Measurements from ENCODE around the gene C3orf18. TPM values are rescaled to one million over a fixed set of nuclear protein-coding genes. Genes with fewer than 3 reads are reported as not detected.

C3orf18 gene
- total and polyA plus RNA-seq, 9 of the 15 experiments (the other 6 are each of a cell fraction or from before 2014, with no cell fraction given), result 0.01 to 2.3 (median 0.94) TPM

- TF ChIP-seq, protein P1, sequence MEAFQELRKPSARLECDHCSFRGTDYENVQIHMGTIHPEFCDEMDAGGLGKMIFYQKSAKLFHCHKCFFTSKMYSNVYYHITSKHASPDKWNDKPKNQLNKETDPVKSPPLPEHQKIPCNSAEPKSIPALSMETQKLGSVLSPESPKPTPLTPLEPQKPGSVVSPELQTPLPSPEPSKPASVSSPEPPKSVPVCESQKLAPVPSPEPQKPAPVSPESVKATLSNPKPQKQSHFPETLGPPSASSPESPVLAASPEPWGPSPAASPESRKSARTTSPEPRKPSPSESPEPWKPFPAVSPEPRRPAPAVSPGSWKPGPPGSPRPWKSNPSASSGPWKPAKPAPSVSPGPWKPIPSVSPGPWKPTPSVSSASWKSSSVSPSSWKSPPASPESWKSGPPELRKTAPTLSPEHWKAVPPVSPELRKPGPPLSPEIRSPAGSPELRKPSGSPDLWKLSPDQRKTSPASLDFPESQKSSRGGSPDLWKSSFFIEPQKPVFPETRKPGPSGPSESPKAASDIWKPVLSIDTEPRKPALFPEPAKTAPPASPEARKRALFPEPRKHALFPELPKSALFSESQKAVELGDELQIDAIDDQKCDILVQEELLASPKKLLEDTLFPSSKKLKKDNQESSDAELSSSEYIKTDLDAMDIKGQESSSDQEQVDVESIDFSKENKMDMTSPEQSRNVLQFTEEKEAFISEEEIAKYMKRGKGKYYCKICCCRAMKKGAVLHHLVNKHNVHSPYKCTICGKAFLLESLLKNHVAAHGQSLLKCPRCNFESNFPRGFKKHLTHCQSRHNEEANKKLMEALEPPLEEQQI (IDR thresholded peaks at IDR 0.05), result no peak
- TF ChIP-seq KDM4B (IDR thresholded peaks at IDR 0.05; ENCODE audit: borderline replicate concordance in 2 of 2, low read depth in 1 of 2) (no peak), SREBF2 (CRISPR knock-in tag; IDR thresholded peaks at IDR 0.05) (no peak), ZKSCAN3 (CRISPR knock-in tag; IDR thresholded peaks at IDR 0.05) (no peak)
These were observed 57.8 kb downstream of the C3orf18 start (continued) for GRCh38 chr3:50509715-50510114.

DNA sequence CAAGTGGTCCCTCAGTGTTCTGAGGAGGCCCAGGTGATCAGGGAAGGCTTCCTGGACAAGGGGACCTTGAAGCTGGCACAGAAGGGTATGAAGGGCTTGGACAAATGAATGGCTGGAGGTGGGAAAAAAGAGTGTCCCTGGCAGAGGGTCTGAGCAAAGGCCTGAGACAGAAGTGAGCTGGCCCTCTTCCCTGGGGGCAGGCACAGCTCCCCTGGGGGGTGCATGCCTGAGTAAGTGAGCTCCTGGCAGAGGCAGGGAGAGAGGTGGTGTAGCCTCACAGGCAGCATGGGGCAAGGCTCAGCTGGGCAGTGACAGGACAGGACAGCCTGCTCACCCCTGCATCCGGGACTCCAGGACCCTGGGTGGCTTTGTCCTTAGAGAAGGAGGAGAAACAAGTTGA, 58.7 kb downstream of the C3orf18 start:
- in situ Hi-C loops (cut with MboI) (no loop called here), intact Hi-C loops (cut with micrococcal nuclease) (no loop called here)
- Histone ChIP-seq H4K20me1 (replicated peaks; ENCODE audit: control insufficient read depth, insufficient read depth, low read length) (0 out of 2 replicates have a peak, but pooled peaks cover 3% of the 10 kb centered on the region), H2AFZ (ENCODE audit: low read depth, low read length) (no peak overlapping the region), H3K9me1 (ENCODE audit: control insufficient read depth, insufficient read depth, low read length) (no peaks in the 10 kb centered on the region), H3K79me2 (ENCODE audit: control insufficient read depth, insufficient read depth, low read length) (no peaks in the 10 kb centered on the region), H3K4me2 (ENCODE audit: insufficient read depth, low read length) (no peak overlapping the region), H3K9ac (ENCODE audit: insufficient read depth in 1 of 2, low read depth in 2 of 2, low read length in 2 of 2) (peak overlapping the region in 1 of 2 experiments; percentile 26; a peak in 1 of 4 replicates), H3K4me1 (replicated peaks in 1 of 2; ENCODE audit: control insufficient read depth in 2 of 2, insufficient read depth in 2 of 2, low read length in 2 of 2) (peaks cover 0 to 4% of the 10 kb centered on the region in 2 experiments; a peak in 2 of 5 replicates), H3K4me3 (no peak overlapping the region), H3K27ac (ENCODE audit: extremely low read depth, low read depth, low read length) (no peak overlapping the region), H3K9me3 (replicated peaks; ENCODE audit: control insufficient read depth, insufficient read depth, low read depth, low read length) (no peaks in the 10 kb centered on the region), H3K36me3 (ENCODE audit: control insufficient read depth, insufficient read depth, low read length) (no peaks in the 10 kb centered on the region), H3K27me3 (ENCODE audit: control insufficient read depth in 2 of 2, insufficient read depth in 2 of 2, low read length in 2 of 2) (peaks cover 5 to 72% of the 10 kb centered on the region in 2 experiments; a peak in 3 of 5 replicates)
- TF ChIP-seq FOXM1 (IDR thresholded peaks at IDR 0.05; ENCODE audit: low read depth) (no peak), FOXM1 (CRISPR knock-in tag; IDR thresholded peaks at IDR 0.05; ENCODE audit: low read depth) (no peak)
- TF ChIP-seq, protein P2, sequence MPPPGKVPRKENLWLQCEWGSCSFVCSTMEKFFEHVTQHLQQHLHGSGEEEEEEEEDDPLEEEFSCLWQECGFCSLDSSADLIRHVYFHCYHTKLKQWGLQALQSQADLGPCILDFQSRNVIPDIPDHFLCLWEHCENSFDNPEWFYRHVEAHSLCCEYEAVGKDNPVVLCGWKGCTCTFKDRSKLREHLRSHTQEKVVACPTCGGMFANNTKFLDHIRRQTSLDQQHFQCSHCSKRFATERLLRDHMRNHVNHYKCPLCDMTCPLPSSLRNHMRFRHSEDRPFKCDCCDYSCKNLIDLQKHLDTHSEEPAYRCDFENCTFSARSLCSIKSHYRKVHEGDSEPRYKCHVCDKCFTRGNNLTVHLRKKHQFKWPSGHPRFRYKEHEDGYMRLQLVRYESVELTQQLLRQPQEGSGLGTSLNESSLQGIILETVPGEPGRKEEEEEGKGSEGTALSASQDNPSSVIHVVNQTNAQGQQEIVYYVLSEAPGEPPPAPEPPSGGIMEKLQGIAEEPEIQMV (tag; conservative IDR thresholded peaks at IDR 0.05; ENCODE audit: low read depth), result no peak
- DNase-seq (ENCODE audit: extremely low read depth in 1 of 4, low spot score in 3 of 4) (no peak), FAIRE-seq (no peak), ATAC-seq (no peak)
- ChIA-PET POLR2A (interaction anchor here (0.6 kb wide), 1 partner anchor 1949 kb away, joined by 4 read pairs; no protein-coding TSS in a partner anchor), CTCF (ENCODE audit: low intra/inter-chr PET ratio) (no interaction called here)
- no CpG with 5 or more reads among the region's 1 CpG for WGBS (ENCODE audit: insufficient coverage, low coverage, missing lambda C conversion rate)
- BruUV-seq (replicated peaks), result no TSS peak

Other genes starting within 250 kb of the C3orf18 start
Only the 7 nearest of the 12 such genes appear.
- 13.8 and 18.8 TPM in 2 replicates for gene CYB561D2, start 216.9 kb downstream of the C3orf18 start, total RNA-seq (2014; rRNA removed)
- gene CYB561D2, start 216.9 kb downstream of the C3orf18 start, total RNA-seq (2014; rRNA removed; fragmentation: Illumina TruSeq; extraction: Trizol), result 5.1 and 8.9 TPM in 2 replicates
- gene CYB561D2, start 216.9 kb downstream of the C3orf18 start, total RNA-seq (2015; rRNA removed; fragmentation: Illumina TruSeq; extraction: Trizol), result 9.4 and 10.0 TPM in 2 replicates
- 13.6 and 15.1 TPM in 2 replicates for gene CYB561D2, start 216.9 kb downstream of the C3orf18 start, total RNA-seq (2021)
- 12.3 and 15.3 TPM in 2 replicates for gene CYB561D2, start 216.9 kb downstream of the C3orf18 start, polyA plus RNA-seq (2011; rRNA removed)
- gene CYB561D2, start 216.9 kb downstream of the C3orf18 start, polyA plus RNA-seq (2014; fragmentation: Illumina TruSeq; extraction: Trizol), result 6.4 and 10.0 TPM in 2 replicates
- gene CYB561D2, start 216.9 kb downstream of the C3orf18 start, polyA plus RNA-seq (2014; fragmentation: Nextera tagmentation; extraction: Ambion mirVana), result 1 to 10 TPM; 4.2 to 9.1 TPM
- gene CYB561D2, start 216.9 kb downstream of the C3orf18 start, polyA plus RNA-seq (2014; rRNA removed), result 13.6 and 16.6 TPM in 2 replicates
- gene TMEM115, start 208.2 kb downstream of the C3orf18 start, total RNA-seq (2014; rRNA removed), result 26.9 and 31.3 TPM in 2 replicates
- gene TMEM115, start 208.2 kb downstream of the C3orf18 start, total RNA-seq (2014; rRNA removed; fragmentation: Illumina TruSeq; extraction: Trizol), result 4.0 and 5.9 TPM in 2 replicates
- 14.1 and 14.4 TPM in 2 replicates for gene TMEM115, start 208.2 kb downstream of the C3orf18 start, total RNA-seq (2015; rRNA removed; fragmentation: Illumina TruSeq; extraction: Trizol)
- 22.5 and 24.8 TPM in 2 replicates for gene TMEM115, start 208.2 kb downstream of the C3orf18 start, total RNA-seq (2021)
- gene TMEM115, start 208.2 kb downstream of the C3orf18 start, polyA plus RNA-seq (2011; rRNA removed), result 8.3 and 13.0 TPM in 2 replicates
- gene TMEM115, start 208.2 kb downstream of the C3orf18 start, polyA plus RNA-seq (2014; fragmentation: Illumina TruSeq; extraction: Trizol), result 16.3 and 16.5 TPM in 2 replicates
- 1 to 10 TPM; 1.6 to 2.7 TPM for gene TMEM115, start 208.2 kb downstream of the C3orf18 start, polyA plus RNA-seq (2014; fragmentation: Nextera tagmentation; extraction: Ambion mirVana)
- 17.1 and 17.3 TPM in 2 replicates for gene TMEM115, start 208.2 kb downstream of the C3orf18 start, polyA plus RNA-seq (2014; rRNA removed)
- gene CACNA2D2, start 64.1 kb downstream of the C3orf18 start, total RNA-seq (2014; rRNA removed), result 0.36 TPM in 1 of 2 replicates, not detected in the other
- 0.15 TPM in 1 of 2 replicates, not detected in the other for gene CACNA2D2, start 64.1 kb downstream of the C3orf18 start, total RNA-seq (2014; rRNA removed; fragmentation: Illumina TruSeq; extraction: Trizol)
- gene CACNA2D2, start 64.1 kb downstream of the C3orf18 start, total RNA-seq (2015; rRNA removed; fragmentation: Illumina TruSeq; extraction: Trizol), result 0.08 and 0.11 TPM in 2 replicates
- gene CACNA2D2, start 64.1 kb downstream of the C3orf18 start, total RNA-seq (2021), result 0.36 and 0.58 TPM in 2 replicates
- 0.32 and 0.61 TPM in 2 replicates for gene CACNA2D2, start 64.1 kb downstream of the C3orf18 start, polyA plus RNA-seq (2011; rRNA removed)
- 0.30 and 0.58 TPM in 2 replicates for gene CACNA2D2, start 64.1 kb downstream of the C3orf18 start, polyA plus RNA-seq (2014; fragmentation: Illumina TruSeq; extraction: Trizol)
- not detected for gene CACNA2D2, start 64.1 kb downstream of the C3orf18 start, polyA plus RNA-seq (2014; fragmentation: Nextera tagmentation; extraction: Ambion mirVana)
- gene CACNA2D2, start 64.1 kb downstream of the C3orf18 start, polyA plus RNA-seq (2014; rRNA removed), result 0.27 and 0.57 TPM in 2 replicates
- 8.0 and 13.7 TPM in 2 replicates for gene HEMK1, start 1.8 kb upstream of the C3orf18 start, total RNA-seq (2014; rRNA removed)
- 8.0 and 10.9 TPM in 2 replicates for gene HEMK1, start 1.8 kb upstream of the C3orf18 start, total RNA-seq (2014; rRNA removed; fragmentation: Illumina TruSeq; extraction: Trizol)
- 9.7 and 11.4 TPM in 2 replicates for gene HEMK1, start 1.8 kb upstream of the C3orf18 start, total RNA-seq (2015; rRNA removed; fragmentation: Illumina TruSeq; extraction: Trizol)
- gene HEMK1, start 1.8 kb upstream of the C3orf18 start, total RNA-seq (2021), result 15.9 and 16.8 TPM in 2 replicates
- 12.1 and 13.5 TPM in 2 replicates for gene HEMK1, start 1.8 kb upstream of the C3orf18 start, polyA plus RNA-seq (2011; rRNA removed)
- 12.3 and 13.2 TPM in 2 replicates for gene HEMK1, start 1.8 kb upstream of the C3orf18 start, polyA plus RNA-seq (2014; fragmentation: Illumina TruSeq; extraction: Trizol)
- gene HEMK1, start 1.8 kb upstream of the C3orf18 start, polyA plus RNA-seq (2014; fragmentation: Nextera tagmentation; extraction: Ambion mirVana), result 1 to 10 TPM; 2.0 to 5.2 TPM
- 13.9 and 17.8 TPM in 2 replicates for gene HEMK1, start 1.8 kb upstream of the C3orf18 start, polyA plus RNA-seq (2014; rRNA removed)
- 18.3 and 34.5 TPM in 2 replicates for gene CISH, start 44.0 kb upstream of the C3orf18 start, total RNA-seq (2014; rRNA removed)
- gene CISH, start 44.0 kb upstream of the C3orf18 start, total RNA-seq (2014; rRNA removed; fragmentation: Illumina TruSeq; extraction: Trizol), result 5.1 and 6.9 TPM in 2 replicates
- gene CISH, start 44.0 kb upstream of the C3orf18 start, total RNA-seq (2015; rRNA removed; fragmentation: Illumina TruSeq; extraction: Trizol), result 12.8 and 15.2 TPM in 2 replicates
- 47.7 and 48.8 TPM in 2 replicates for gene CISH, start 44.0 kb upstream of the C3orf18 start, total RNA-seq (2021)
- 24.8 and 59.4 TPM in 2 replicates for gene CISH, start 44.0 kb upstream of the C3orf18 start, polyA plus RNA-seq (2011; rRNA removed)
- gene CISH, start 44.0 kb upstream of the C3orf18 start, polyA plus RNA-seq (2014; fragmentation: Illumina TruSeq; extraction: Trizol), result 41.9 and 52.8 TPM in 2 replicates
- gene CISH, start 44.0 kb upstream of the C3orf18 start, polyA plus RNA-seq (2014; fragmentation: Nextera tagmentation; extraction: Ambion mirVana), result 1 to 10 TPM; 1.7 to 3.5 TPM
- 29.2 and 38.1 TPM in 2 replicates for gene CISH, start 44.0 kb upstream of the C3orf18 start, polyA plus RNA-seq (2014; rRNA removed)
- gene MAPKAPK3, start 49.4 kb upstream of the C3orf18 start, total RNA-seq (2014; rRNA removed), result 43.3 and 51.5 TPM in 2 replicates
- gene MAPKAPK3, start 49.4 kb upstream of the C3orf18 start, total RNA-seq (2014; rRNA removed; fragmentation: Illumina TruSeq; extraction: Trizol), result 29.9 and 33.3 TPM in 2 replicates
- gene MAPKAPK3, start 49.4 kb upstream of the C3orf18 start, total RNA-seq (2015; rRNA removed; fragmentation: Illumina TruSeq; extraction: Trizol), result 40.0 and 41.2 TPM in 2 replicates
- gene MAPKAPK3, start 49.4 kb upstream of the C3orf18 start, total RNA-seq (2021), result 49.6 and 55.1 TPM in 2 replicates
- 56.4 and 60.2 TPM in 2 replicates for gene MAPKAPK3, start 49.4 kb upstream of the C3orf18 start, polyA plus RNA-seq (2011; rRNA removed)
- 54.0 and 55.2 TPM in 2 replicates for gene MAPKAPK3, start 49.4 kb upstream of the C3orf18 start, polyA plus RNA-seq (2014; fragmentation: Illumina TruSeq; extraction: Trizol)
- 10 to 100 TPM in 1 of 2 experiments, 1 to 10 TPM in 1; 8.0 to 12.2 TPM for gene MAPKAPK3, start 49.4 kb upstream of the C3orf18 start, polyA plus RNA-seq (2014; fragmentation: Nextera tagmentation; extraction: Ambion mirVana)
- gene MAPKAPK3, start 49.4 kb upstream of the C3orf18 start, polyA plus RNA-seq (2014; rRNA removed), result 34.5 and 47.2 TPM in 2 replicates
- gene DOCK3, start 107.2 kb upstream of the C3orf18 start, total RNA-seq (2014; rRNA removed), result under 0.01 TPM in 1 of 2 replicates, not detected in the other
- under 0.01 TPM in 1 of 2 replicates, not detected in the other for gene DOCK3, start 107.2 kb upstream of the C3orf18 start, total RNA-seq (2014; rRNA removed; fragmentation: Illumina TruSeq; extraction: Trizol)
- 0.04 TPM in 1 of 2 replicates, not detected in the other for gene DOCK3, start 107.2 kb upstream of the C3orf18 start, total RNA-seq (2015; rRNA removed; fragmentation: Illumina TruSeq; extraction: Trizol)
- gene DOCK3, start 107.2 kb upstream of the C3orf18 start, total RNA-seq (2021), result 0.02 TPM in 2 replicates
- gene DOCK3, start 107.2 kb upstream of the C3orf18 start, polyA plus RNA-seq (2011; rRNA removed), result 0.01 and 0.03 TPM in 2 replicates
- not detected in 2 replicates for gene DOCK3, start 107.2 kb upstream of the C3orf18 start, polyA plus RNA-seq (2014; fragmentation: Illumina TruSeq; extraction: Trizol)
- gene DOCK3, start 107.2 kb upstream of the C3orf18 start, polyA plus RNA-seq (2014; fragmentation: Nextera tagmentation; extraction: Ambion mirVana), result under 1 TPM; 0.01 TPM
- 0.03 TPM in 1 of 2 replicates, not detected in the other for gene DOCK3, start 107.2 kb upstream of the C3orf18 start, polyA plus RNA-seq (2014; rRNA removed)